HS-5 (cell line): Measurements from ENCODE around the gene GUCA1A.
A peak's percentile ranks its signal among the peaks of the same experiment; 100 is the strongest.
"Not testable (repeated sequence)": the region's sequence is repeated elsewhere in the genome, so short reads cannot be mapped to it uniquely, and the experiment has no call there.

ENCODE experiments used
- DNase-seq: peaks from one replicate; pipeline ENCODE4 v3.0.0-alpha.2; 2012; ENCODE audit warnings: low read depth

GUCA1A gene

DNA sequence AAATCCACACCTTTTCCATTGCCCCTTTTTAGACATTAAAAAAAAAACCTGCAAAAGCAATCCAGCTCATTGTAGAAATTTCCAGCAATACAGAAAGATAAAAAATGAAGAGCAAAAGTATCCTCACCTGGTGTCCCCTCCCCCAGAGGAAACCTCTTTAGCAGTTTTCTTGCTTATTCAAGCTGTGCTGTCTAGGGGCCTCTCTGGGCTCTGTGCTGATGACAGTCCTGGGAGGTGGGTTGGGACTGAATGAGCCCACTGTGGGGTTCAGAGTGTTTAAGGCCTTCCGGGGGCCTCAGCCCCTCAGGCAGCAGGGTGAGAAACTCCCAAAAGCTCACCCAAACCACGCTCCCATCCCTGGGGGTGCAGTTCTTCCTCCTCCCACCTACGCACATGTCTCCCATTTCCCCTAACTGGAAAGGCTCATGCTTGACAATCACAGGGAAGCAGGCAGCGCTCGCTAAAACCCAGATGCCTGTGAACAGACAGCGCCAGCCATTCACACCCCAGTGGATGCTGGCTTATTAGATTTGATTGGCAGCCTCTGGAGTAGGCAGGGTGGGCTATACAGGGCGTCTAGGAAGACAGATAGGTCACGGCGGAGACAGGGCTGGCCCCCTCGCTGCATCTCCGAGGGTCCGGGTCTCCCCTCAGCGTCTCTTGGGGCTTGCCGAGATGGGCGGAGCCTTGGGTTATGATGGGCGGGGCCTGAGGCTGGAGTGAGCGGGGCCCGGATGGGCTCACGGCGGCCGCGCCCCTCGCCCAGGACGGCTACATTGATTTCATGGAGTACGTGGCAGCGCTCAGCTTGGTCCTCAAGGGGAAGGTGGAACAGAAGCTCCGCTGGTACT, 4.6 kb downstream of the GUCA1A start:
- no peak for DNase-seq

GRCh38 chr6:42179261-42179944, 6.2 kb downstream of the GUCA1A start:
- no peak for DNase-seq

DNA sequence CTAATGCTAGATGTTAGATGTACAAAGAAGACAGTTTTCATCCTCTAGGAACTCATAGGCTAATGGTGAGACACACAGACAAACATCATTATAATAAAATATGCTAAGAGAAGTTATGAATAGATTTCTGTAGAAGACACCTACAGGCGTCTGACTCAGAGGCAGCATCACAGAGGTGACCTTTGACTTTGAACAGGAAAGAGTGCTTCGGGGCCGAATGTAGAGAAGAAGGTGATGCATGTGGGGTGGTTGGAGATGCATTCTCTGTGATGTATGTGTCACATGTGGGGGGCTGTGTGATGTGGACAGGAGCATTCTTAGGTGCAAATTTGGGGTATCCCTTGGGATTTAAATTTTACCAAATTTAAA, 6.8 kb downstream of the GUCA1A start:
- no peak for DNase-seq

GRCh38 chr6:42182101-42182500, 8.9 kb downstream of the GUCA1A start:
- no peak for DNase-seq

DNA sequence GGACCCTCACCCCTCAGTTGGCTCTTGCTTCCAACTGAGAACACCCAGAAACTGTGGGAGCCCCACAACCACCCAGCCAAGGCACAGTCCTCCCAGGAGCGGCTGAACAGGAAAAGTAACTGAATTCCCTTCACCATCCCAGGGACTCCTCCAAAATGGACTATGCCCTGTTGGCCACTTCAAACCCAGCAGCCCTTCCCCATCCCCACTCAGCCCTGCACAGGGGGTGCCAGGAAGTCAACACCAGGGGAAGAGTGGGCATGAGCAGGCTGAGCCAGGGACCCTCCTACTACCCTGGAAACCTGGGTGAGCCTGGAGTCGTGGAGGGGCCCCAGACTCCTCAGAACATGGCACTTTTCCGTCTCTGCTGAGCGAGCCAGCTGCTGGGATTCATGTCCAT, 11.3 kb downstream of the GUCA1A start:
- DNase-seq: no peak

DNA sequence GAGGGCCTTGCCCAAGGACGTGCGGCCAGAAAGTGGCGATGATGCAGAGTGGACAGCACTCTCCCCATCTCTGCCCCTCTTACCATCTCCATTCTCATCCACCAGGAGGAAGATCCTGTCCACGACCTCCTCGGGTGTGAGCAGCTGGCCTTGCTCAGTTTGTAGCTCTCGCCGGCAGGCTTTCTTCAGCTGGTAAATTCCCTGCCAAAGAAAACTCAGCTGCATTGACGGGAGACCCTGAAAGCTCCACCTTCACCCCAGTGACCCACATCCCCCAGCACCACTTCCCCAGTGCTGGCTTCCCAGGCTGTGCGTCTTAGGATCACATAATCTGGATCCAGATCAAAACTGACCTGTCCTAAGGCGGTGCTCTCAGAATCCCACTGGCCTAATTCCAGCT, 12.4 kb downstream of the GUCA1A start:
- no peak for DNase-seq

DNA sequence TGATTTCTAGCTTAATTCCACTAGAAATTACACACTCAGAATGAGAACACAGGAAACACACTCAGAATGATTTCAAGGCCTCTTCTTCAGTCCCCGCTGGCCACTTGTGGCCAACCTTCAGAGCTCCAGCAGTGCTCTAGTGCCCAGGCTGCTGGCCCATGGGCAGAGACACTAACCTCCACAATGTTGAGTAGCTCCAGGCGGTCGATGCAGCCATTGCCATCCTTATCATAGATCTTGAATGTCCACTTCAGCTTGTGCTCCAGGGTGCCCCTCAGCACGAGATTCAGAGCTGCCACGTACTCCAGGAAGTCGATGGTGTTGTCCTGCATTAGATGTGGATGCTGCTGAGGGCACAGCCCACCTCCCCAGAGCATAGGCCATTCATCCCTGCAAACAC, 15.2 kb downstream of the GUCA1A start:
- DNase-seq: no peak

DNA sequence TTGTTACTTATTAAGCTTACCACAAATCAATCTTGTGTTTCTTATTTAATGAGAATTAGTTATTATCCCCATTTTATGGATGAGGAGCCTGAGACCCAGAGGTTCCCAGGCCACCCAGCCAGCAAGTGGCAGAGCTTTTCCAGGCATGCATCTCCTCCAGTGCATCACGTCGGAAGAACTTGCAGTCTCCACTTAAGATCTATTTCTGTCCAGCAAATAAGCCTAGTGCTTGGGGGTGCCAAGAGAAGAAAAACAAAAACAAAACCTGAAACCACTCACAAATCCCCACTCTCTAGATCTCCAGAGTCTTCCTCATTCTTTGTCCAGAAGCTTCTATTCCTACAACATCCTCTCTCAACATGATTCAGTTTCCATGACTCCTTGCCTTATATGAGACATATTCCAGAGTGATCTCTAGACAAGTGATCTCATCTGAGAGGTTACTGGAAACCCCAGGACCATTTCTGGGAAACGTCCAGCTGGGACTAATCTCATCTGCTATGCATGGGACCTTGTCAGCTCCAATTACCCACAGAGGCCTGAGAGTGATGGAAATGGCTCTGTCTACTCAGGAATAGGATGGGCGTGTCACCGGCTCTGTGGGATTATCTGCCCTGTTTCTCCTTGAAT, 17.5 kb downstream of the GUCA1A start:
- no peak for DNase-seq

DNA sequence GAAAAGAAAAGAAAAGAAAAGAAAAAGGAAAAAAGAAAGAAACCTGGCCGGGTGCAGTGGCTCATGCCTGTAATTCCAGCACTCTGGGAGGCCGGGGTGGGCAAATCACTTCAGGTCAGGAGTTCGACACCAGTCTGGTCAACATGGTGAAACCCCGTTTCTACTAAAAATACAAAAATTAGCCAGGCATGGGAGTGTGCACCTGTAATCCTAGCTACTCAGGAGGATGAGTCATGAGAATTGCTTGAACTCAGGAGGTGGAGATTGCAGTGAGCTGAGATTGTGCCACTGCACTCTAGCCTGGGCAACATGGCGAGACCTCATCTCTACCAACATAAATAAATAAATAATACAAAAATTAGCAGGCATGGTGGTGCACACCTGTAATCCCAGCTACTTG, 19.2 kb downstream of the GUCA1A start:
- not testable (repeated sequence) for DNase-seq

- no peak for DNase-seq
Observed at GRCh38 chr6:42193491-42193894, 20.3 kb downstream of the GUCA1A start.

- DNase-seq: no peak
Observed at GRCh38 chr6:42194056-42194455, 20.9 kb downstream of the GUCA1A start.

- DNase-seq: no peak
Observed at GRCh38 chr6:42195415-42195814, 22.3 kb downstream of the GUCA1A start.

DNA sequence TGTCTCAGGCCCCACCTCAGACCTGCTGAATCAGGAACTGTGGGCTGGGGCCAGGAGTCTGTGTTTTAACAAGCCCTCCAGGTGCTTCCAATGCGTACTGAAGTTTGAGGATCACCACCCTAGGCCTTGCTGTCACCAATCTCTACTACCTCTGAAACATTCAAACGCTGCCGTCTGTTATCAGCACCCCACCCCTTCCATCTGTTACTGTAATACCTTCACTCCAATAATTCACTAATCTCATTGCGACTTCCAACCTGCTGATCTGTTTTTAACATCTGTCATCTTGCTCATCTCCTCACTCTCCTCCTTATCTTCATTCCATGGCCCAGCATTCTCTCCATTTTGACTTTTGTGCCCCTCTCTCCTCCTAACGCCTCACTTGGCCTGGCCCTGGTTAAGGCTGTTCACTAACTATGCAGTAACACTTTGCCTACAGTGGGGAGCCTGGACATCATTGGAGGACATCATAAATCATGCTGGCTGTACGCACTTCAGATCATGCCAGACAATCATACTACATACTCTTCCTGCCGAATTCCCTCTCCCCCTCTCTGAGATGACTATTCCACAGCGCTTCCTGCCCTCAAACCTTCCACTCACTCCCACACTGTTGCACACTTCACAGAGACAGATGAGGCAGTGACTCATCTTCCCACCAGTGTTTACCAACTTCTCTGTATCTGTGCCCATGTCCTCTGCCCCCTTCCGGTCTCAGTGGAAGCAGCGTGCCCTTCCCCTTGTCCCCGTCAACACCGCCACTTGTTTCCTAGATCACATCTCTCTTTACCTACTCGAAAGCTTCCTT, 24.6 kb downstream of the GUCA1A start:
- peak; percentile 35 for DNase-seq

- peak; percentile 28 for DNase-seq
Observed at GRCh38 chr6:42199106-42199981, 26.2 kb downstream of the GUCA1A start.

- DNase-seq: peak; percentile 90
Observed at GRCh38 chr6:42200035-42200434, 26.9 kb downstream of the GUCA1A start.

GRCh38 chr6:42201382-42201781, 28.2 kb downstream of the GUCA1A start:
- DNase-seq: no peak

DNA sequence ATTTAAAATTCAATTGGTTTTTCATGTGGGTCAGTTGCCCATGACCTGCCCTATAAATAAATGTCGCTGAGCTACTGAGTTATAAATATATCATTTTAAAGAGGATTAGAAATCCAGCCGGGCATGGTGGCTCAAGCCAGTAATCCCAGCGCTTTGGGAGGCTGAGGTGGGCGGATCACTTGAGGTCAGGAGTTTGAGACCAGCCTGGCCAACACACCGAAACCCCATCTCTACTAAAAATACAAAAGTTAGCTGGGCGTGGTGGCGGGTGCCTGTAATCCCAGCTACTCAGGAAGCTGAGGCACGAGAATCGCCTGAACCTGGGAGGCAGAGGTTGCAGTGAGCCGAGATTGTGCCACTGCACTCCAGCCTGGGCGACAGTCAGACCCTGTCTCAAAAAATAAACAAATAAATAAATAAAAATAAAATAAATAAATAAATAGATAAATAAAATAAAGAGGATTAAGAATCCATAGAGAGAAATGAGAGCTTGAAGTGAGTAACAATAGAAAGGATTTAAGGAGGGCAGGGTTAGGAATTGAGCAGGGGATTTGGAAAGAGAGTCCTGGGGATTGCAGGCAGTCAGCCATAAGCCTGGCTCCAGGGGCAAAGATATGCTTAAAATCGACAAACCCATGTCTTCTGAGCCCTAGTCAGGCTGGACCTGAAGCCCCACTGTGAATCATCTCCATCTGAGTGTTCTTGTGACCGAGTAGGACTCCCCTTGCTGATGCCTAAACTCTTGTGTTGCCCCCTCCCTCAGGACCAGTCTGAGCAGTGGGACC, 29.2 kb downstream of the GUCA1A start:
- not testable (repeated sequence) for DNase-seq

DNA sequence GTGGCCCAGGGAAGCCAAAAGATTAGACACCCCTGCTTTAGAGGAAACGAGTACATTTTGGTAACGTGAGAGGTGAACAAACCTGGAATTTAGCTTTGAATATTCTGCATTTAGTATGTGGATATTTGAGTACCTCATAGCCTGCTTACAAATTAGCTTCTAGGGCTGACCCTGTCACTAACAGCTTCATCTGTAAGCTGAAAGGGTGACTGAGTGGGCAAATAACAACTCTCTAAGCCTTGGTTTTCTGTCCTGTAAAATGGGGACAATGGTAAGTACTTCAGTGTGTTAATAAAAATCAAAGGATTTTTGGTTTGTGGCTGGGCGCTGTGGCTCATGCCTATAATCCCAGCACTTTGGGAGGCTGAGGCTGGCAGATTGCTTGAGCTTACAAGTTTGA, 30.0 kb downstream of the GUCA1A start:
- DNase-seq: no peak

GRCh38 chr6:42204768-42205282, 31.7 kb downstream of the GUCA1A start:
- no peak for DNase-seq

DNA sequence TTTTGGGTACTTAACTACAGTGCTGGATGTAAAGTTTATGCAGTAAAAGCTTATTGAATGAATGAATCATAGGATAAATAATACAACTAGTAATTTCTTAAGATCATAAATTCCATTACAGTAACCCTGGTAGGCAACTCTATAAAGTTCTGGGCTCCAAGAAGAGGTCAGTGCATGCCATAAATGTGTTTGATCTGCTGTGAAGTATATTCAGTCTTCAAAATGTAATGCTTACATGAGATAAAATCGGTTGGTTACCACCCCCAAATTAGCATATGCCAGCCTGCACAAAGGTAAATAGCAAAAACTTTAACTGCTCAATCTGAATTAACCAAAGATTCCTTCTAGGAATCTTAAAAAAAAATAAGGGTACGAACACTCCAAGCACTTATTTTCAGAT, 34.4 kb downstream of the GUCA1A start:
- DNase-seq: not testable (repeated sequence)
